HG03280 (cell line): Measurements from ENCODE around the gene FAM227A.

Experiments used
- ATAC-seq: cut with Tn5 transposase; IDR thresholded peaks from one replicate; pipeline ENCODE4 v1.9.1; 2021; ENCODE audit warnings: mild to moderate bottlenecking, moderate library complexity; ENCODE audit not compliant: unreplicated experiment

The FAM227A gene

DNA sequence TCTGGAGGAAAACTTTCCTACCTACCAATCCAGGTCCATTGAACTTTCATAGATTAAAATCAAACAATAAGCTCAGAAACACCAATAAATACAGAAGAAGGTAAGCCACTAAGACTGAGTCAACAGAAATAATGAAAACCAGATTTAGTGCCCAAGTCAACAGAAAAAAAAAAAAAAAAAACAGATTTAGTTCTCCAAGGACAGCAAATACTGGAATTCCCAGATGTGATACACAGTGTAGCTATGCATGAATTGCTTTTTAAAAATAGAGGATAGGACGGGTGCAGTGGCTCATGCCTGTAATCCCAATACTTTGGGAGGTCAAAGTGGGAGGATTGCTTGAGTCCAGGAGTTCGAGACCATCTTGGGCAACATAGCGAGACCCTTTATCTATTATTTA is 101.9 kb downstream of the FAM227A start:
- no peak for ATAC-seq

DNA sequence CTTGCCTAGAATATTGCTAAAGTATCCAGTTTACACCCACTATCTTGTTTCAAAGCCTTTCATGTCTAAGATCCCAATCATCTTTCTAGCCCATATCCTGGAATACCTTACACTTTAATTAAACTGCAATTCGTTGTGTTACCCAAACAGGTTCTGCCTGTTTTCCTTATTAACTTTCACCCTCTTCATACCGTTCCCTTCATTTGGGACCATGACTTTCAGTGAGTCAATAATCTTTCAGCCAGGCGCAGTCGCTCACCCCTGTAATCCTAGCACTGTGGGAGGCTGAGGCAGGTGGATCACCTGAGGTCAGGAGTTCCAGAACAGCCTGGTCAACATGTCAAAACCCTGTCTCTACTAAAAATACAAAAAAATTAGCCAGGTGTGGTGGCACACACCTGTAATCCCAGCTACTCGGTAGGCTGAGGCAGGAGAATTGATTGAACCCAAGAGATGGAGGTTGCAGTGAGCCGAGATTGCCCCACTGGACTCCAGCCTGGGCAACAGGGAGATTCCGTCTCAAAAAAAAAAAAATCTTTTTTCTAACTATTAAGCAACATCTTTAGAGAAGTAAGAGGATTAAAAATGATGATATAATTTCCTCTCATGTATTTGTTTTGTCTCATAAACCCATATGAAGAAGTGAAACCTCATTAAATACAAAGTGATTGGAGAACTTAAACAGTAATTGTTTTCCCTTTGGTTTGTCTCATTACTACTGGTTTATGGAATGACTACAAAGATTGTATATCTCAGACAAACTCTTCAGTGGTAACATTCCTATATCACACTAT is 106.9 kb downstream of the FAM227A start:
- ATAC-seq: no peak

DNA sequence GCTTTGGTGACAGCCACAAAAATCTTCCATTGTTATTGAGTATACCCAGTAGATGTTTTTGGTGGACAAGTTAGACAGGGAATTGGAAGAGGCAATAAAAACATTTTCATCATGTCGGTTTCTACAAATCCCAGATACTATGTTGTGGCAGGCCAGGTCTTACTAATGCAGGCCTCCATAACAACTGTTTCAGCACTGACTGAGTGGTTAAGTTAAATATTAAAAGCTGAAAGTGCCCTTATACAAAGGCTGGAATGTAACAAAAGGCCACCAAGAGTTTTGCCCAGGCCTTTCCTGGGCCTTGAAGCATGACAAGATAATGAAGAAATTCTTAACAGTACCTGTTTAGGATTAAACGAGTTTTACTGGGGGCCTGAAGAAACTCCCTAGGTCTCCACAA is 115.5 kb downstream of the FAM227A start:
- ATAC-seq: no peak

GRCh38 chr22:38531251-38531938 is 124.8 kb downstream of the FAM227A start:
- no peak for ATAC-seq
